ENCODE data around the gene TCP11L1.
A peak's percentile ranks its signal among the peaks of the same experiment; 100 is the strongest.
"Not testable (repeated sequence)": the region's sequence is repeated elsewhere in the genome, so short reads cannot be mapped to it uniquely, and the experiment has no call there.

Gene TCP11L1

DNA sequence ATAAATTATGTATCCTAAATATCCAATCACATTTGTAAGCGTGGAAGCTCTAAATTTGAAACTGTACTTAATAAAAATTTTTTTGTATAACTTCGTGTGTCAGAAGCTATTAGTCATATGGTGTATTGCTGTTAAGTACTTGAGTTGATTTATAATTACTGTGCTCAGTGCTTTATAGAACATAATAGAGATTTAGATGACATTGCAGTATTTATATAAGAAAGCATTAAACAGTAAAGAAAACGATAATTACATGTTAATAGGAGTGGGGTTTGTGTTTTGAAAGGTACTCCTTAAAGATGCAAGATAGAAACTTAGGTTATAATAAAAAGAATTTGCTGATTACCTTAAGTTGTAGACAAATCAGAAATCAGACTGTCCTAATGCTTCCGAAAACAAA, 5.9 kb upstream of the TCP11L1 start:
- DNase-seq, result no peak

- DNase-seq, result no peak
Measured at GRCh38 chr11:33035011-33035410, 4.4 kb upstream of the TCP11L1 start.

DNA sequence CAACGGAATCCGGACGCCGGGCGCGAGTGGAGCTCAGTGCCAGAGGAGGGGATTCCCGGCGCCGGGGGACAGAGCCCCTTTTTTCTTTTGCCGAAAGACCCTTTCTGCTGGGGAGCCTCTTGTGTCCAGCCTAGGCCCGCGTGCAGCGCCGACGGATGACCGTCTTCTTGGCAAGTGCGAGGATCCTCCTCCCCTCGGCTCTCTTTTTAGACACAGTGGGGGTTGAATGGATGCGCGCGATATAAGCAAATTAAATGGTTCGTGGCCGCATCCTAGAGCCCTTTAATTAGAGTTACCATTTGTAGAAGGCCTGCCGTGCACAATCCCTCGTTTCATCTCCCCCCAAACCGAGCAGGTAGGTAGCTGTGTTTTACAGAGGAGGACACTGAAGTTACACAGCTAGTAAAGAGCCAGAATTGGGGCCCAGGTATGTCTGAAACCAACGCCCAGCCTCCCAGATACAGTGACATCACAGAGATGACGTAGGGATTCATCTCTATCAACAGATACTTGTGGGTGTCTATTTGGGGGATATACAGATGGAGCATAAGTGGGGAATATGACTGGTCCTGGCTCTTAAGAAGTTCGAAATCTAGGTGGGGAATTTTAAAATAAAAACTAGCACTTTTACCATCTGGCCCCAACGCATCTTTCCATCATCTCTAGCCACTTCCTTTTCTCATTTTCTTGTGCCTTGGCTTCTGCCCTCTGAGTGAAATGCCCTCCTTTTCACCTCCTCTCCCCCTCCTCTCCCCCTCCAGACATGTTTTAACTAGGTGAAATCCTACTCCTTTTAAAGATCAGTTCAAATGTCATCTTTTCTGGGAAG, 875 bp downstream of the TCP11L1 start:
- peak; percentile 43 for DNase-seq

- DNase-seq, result no peak
Measured at GRCh38 chr11:33040862-33041453, 1.6 kb downstream of the TCP11L1 start.

- no peak for DNase-seq
Measured at GRCh38 chr11:33043221-33043830, 4.0 kb downstream of the TCP11L1 start.

DNA sequence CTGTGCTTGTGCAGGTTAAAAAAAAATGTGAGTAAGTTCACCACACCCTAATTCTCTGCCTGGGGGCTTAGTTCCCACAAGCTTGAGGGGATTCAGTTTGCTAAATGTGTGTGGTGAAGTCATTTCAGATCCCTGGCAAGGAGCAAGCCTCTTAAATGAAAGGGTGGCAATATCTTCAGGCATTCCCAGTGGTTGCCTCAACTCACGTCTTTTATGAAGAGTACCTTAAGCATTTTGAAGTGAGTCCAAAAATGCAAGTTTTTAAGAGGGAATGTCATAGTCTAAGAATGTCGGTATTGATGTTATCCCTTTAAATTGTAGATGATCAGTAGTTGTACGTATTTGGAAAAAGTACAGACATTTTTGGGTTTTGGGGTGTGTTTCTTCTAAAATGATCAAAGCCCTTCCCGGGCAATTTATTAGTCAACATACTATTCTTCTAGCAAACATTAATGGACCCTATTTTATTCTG, 4.9 kb downstream of the TCP11L1 start:
- no peak for DNase-seq

DNA sequence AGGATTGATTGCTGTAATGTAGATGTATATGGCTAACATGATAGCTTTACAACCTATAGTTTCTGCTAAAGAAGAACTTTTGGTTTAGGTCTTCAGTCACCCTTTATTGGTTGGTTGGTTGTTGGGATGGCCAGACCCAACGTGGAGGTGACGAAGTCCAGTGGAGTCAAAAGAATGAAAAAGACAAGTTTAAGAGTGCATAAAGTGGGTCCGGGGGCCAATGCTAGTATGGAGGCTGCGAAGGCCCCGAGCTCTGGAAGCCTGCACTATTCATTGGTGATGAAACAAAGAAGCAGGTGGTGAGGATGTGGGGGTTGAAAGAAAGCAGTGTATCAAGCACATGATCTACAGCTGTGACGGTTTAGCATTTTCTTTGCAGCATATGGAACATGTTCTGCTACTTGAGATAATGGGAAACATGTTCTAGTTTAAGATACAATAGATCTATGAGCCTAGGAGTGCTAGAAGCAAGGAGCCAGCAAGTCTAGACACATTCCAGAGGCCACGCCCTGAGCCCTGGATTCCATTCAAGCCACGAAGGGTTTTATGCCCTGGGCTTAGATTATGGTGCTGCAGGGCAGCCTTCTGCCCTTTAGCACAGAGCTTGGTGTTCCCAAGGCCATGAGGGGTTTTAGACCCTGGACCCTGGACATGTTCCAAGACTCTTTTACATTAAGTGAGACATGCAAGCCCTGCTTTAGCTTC, 6.3 kb downstream of the TCP11L1 start:
- DNase-seq, result no peak

DNA sequence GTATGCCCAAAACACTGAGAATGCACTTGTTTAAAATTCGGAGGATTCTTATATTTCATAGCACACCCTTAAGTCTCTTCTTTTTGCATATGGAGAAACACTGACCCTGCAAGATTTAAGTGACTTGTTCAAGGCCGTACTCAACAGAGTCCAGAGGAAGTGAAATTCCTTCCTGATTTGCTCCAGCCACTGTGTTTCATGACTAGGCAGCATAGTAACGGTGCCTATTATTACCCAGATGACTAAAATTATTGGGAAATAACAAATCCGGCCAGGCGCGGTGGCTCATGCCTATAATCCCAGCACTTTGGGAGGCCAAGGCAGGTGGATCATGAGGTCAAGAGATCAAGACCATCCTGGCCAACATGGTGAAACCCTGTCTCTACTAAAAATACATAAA, 9.3 kb downstream of the TCP11L1 start:
- peak; percentile 43 for DNase-seq

DNA sequence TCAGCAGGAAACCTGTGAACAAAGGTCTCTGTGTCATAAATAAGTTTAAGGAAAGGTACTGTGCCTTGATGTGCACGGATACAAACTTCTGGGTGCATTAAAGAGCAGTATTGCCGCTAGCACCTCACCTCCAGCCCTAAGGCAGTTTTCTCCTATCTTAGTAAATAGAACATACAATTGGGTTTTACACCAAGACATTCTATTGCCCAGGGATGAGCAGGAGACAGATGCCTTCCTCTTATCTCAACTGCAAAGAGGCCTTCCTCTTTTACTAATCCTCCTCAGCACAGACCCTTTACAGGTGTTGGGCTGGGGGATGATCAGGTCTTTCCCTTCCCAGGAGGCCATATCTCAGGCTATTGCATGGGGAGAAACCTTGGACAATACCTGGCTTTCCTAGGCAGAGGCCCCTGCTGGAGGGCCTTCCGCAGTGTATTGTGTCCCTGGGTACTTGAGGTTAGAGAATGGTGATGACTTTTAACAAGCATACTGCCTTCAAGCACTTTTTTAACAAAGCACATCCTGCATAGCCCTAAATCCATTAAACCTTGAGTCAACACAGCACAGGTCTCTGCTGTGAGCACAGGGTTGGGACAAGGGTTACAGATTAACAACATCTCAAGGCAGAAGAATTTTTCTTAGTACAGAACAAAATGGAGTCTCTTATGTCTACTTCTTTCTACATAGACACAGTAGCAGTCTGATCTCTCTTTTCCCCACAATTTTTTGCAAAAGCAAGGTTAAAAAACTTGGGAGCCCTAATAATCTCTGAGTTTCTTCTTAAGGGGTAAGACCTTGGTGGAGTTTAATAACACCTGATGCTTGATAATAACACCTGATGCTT, 10.4 kb downstream of the TCP11L1 start:
- not testable (repeated sequence) for DNase-seq

- DNase-seq, result no peak
Measured at GRCh38 chr11:33052231-33052630, 12.9 kb downstream of the TCP11L1 start.

DNA sequence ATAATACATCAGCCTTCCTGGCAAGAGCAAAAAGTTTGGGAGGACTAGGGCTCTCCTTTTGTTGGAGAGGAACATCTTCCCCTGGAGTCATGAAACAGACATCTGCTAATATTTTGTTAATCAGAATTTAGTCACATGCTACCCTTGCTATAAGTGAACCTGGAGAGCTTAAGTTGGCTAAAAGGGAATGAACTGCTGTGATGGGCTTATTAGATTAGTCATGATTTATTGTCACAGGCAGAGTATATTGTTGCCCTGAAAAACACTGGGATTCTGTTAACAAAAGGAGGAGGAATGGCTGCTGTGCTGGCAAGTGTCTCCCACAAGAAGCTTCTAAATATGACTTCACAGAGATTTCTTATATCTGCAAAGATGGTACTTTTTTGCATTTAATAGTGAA, 16.0 kb downstream of the TCP11L1 start:
- no peak for DNase-seq

DNA sequence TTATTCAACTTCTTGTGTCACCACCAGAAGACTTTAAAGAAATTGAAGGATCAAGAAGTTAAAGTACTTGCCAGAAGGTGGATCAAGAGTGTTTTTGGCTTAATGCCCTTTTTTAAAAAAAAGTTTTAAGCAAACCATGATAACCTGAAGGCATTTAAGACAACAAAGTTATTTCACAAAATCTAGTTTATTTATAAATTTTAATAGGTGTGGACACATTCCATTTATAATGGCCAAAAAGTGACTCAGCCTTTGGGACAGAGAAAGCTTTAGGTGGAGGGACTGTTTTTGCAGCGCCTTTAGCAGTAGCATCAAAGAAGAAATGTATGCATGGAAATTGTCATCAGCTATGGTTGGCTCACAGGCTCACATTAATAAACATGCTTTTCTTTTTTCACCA, 17.9 kb downstream of the TCP11L1 start:
- no peak for DNase-seq

- no peak for DNase-seq
Measured at GRCh38 chr11:33059331-33060007, 20.1 kb downstream of the TCP11L1 start.

DNA sequence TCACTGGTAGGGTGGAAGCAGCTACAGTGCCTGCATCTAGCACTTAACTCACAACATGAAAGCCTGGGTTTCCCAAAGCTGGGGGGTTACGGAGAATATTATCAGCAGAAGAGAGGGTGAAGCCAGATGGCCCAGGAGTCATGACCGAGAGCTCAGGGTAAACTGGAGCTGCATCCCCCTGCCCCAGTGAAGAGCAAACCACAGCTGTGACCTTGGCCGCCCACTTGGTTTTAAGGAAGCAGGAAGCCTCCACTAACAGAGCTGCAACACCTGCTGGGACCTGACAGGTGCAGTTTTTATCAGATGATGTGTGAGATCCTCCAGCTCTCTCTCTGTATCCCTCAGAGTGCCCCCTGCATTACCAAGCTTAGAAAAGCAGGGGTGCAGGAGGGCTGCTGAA, 20.9 kb downstream of the TCP11L1 start:
- no peak for DNase-seq

DNA sequence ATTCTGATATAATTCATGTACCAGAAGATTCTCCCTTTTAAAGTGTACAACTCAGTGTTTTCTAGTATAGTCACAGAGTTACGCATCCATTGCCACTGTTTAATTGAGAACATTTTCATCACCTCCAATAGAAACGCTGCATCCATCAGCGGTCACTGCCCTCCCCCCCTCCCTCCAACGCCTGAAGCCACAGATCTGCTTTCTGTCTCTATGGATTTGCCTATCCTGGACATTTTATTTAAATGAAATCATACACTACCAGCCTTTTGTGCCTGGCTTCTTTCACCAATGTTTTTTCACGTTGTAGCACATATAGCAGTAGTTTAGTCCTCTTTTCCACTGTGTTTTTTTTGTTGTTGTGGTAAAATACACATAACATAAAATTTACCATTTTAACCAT, 22.8 kb downstream of the TCP11L1 start:
- DNase-seq, result no peak

DNA sequence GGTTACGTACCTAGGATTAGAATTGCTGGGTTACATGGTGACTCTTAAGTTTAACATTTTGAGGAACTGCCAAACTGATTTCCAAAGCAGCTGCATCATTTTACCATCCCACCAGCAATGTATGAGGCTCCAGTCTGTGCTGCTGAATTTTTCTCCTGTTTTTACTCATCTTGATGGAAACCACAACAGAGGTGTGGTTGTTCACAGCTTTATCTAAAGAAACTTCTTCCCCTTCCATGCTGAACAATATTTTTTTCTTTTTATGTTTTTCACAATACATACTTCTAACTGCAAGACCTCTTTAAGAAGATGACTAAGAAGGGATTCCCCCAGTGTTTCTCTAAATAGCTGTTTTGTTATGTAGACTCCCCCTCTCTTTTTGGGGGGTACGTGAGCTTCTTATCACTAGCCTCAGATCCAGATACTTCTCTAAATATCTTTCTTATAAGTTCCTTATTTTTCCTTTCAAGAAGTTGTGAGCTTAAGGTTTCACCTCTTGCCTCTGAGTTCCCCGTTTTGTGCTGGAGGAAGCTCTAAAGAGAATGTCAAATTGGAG, 24.0 kb downstream of the TCP11L1 start:
- DNase-seq, result no peak

DNA sequence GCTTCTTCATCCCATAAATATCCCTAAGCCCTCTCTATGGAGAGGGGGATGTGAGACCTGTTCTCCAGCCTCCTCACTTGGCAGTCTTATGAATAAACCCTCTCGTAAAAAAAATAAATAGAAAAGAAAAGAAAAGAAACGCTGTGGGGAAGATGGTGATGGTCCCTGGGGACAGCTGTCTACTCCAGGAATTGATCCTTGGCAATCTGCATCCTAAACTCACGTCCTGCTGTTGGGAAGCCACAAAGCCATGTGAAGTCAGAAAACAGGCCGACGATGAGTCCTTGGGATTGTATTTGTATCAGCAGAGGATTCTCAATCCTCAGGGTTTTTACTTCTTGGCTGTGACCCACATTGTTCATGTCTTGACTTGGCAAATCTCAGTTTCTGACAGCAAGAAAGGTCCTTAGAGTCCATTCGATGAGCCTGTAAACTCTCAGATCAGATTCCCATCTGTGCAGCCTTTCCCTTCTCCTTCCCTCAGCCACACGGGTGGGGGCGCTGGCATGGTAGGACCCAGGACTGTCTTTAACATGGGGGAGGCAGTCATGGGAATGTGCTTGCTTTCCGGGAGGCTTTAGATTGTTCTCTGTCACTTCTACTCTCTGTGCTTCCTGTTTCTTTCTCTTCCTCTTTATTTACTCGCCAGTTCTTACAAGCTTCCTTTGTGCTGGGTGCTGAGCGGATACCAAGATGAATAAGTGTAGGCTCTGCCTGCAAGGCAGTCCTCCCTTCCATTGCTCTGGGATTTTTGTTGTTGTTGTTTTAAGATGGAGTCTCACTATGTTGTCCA, 24.9 kb downstream of the TCP11L1 start:
- DNase-seq, result no peak

DNA sequence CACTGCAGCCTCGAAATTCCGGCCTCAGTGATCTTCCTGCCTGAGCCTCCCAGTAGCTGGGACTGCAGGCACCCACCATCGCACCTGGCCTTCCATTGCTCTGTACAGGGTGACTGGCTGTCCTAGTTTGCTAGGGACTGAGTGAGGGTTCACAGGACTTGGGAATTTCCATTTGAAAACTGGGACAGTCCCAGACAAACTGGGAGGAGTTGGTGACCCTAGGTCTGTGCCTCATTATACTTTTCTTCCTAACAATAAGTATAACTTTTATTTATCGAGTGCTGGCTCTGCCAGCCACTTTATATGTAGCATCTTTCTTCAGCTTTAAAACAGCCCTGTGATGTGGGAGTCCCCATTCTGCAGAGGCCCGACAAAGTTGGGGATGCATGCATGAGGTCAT, 25.5 kb downstream of the TCP11L1 start:
- DNase-seq, result no peak

DNA sequence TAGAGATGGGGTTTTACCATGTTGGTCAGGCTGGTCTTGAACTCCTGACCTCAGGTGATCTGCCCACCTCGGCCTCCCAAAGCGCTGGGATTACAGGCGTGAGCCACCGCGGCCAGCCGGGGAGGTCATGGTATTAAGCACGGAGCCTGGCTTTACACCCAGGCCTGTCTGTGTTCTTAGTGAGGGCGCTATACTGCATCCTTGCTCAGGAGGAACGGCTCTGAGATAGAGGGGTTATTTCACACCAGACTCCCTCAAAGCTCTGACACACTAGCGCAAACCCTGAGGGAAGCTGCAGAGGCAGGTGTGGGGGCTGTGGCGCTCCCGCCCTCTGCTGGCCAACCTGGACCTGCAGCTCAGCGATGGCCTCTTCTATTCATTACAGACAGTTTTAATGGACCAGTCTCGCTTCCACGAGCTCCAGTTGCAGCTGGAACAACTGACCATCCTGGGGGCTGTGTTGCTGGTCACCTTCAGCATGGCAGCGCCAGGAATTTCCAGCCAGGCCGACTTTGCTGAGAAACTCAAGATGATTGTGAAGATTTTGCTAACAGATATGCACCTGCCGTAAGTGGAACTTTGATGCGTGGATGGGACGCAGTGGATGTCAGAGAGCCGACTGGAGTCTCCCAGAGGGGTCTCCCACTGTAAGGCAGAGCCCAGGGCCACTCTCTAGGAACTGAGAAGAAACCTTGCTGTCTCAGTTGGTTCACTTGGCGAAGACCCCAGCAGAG, 26.2 kb downstream of the TCP11L1 start:
- peak; percentile 68 for DNase-seq

DNA sequence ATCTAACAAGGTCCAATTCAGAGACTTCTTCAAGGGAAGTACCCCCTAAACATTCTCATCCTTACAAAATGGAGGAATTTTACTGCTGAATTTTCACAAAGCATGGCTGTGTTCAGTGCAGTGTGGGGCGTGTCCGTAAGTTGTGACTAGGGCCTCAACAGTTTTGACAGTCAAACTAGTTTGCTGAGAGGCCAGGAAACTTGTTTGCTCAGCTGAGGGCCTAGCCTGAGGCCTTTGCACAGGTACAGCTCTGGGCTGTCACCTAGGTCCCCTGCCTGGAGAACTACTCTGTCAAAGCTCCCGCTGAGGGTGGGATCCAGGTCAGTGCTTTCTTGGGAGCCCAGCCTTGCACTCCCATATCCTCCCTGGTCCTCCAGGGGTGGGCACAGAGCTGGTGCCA, 27.9 kb downstream of the TCP11L1 start:
- DNase-seq, result no peak
